Activated naive CD4-positive, alpha-beta T cell treated with Interleukin-2 at 50 U/mL for 16 hours (primary cell): ENCODE measurements around the gene TRIM27.
"Not testable (repeated sequence)": the region's sequence is repeated elsewhere in the genome, so short reads cannot be mapped to it uniquely, and the experiment has no call there.

Experiments used
- DNase-seq: peaks from one replicate; pipeline ENCODE4 v3.0.0-alpha.2; 2020

TRIM27 gene

DNA sequence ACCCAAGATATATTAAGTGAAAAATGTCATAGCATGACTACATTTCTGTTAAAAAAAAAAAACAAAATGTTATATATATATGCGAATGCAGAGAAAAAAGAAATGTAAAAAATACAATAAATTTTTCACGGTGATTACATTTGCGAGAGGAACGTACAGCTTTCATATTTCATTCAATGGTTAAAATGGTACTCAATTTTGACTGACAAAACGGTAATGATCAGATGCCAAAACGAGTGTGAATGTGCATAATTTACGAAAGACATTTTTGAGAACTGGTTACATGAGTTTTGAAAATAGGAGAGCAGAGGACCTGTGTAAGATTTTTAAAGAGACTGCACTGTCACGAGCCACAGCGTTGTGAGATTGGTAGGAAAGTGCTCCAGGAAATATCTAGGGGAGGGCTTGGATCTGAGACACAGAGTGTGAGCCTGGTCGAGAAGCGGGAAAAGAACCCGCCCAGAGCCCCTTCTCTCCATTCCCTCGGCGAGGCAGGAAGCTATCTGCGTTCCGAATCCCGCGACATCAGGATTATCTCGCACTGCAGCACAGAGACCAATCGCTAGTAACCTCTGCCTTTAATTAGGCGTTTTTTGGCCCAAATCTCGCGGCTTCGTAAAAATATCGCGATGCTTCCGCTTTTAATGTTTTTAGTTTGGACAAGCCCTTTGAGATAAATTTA is 28.5 kb downstream of the TRIM27 start:
- peak; percentile 89 for DNase-seq

DNA sequence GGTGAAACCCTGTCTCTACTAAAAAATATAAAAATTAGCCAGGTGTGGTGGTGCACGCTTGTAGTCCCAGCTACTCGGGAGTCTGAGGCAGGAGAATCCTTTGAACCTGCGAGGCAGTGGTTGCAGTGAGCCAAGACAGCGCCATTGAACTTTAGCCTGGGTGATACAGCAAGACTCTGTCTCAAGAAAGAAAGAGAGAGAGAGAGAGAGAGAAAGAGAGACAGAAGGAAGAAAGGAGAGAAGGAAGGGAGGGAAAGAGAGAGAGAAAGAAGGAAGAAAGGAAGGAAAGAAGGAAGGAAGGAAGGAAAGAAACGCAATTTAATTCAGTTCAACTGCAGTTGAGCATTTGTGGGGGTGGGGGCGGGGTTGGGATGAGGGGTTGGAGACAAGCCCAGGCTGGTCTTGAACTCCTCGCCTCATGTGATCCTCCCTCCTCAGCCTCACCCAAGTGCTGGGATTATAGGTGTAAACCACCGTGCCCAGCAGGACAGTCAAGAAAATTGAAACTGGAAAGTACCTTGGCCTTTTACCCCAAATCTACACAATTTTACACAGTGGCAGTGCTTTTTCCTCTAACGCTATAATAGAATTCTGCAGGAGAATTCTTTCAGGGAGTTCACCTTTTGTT is 30.5 kb downstream of the TRIM27 start:
- DNase-seq: no peak

DNA sequence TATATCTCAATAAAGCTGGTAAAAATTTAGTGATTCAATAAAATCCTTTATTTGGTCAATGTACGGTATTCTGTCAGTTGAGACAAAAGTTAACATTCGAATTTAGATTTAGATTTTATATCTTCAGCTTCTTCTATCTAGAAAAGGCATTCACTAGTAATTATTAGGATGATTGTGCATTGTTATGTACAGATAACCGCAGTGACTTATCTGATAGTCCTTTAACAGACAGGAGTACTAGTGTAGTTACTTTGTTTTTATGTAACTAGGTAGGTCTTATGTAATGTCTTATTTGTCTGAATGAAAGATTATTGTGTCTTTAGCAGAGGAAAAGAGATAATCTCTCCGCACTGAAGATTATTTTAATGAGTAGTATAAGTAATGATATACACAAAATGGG is 31.3 kb downstream of the TRIM27 start:
- no peak for DNase-seq

DNA sequence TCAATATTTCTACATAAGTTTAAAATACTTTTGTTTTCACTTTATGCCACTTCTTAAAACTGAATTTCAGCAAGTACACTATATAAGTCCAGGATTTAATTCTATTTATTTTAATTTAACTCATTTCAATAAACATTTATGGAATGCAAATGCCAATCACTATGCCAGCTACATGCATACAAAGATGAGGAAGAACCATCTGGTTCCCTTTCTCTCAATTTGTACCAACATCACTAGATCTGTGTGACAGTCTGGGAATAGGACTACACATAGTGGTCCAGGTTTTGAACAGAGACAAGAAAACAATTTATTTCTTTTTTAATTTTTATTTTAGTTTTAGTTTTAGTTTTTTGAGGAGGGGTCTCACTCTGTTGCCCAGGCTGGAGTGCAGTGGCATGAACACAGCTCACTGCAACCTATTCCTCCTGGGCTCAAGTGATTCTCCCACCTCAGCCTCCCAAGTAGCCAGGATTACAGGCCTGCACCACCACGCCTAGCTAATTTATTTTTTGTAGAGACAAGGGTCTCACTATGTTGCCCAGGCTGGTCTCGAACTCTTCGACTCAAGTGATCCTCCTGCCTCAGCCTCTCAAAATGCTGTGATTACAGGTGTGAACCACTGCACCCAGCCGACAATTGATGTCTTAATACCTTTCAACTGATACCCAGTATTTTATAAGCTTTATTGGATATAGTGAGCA is 35.8 kb downstream of the TRIM27 start:
- DNase-seq: no peak

DNA sequence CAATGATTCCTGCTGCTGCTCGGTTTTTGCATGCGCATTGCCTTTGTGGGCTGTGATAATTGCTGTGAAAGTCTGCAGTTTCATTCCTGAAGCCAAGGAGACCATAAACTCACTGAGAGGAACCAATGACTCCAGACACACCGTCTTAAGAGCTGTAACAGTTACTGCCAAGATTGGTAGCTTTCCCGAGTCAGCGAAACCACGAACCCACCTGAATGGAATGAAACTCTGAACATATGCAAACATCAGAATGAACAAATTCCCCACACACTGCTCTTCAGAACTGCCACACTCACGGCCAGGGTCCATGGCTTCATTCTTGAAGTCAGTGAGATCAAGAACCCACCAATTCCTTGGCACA is 37.7 kb downstream of the TRIM27 start:
- no peak for DNase-seq

DNA sequence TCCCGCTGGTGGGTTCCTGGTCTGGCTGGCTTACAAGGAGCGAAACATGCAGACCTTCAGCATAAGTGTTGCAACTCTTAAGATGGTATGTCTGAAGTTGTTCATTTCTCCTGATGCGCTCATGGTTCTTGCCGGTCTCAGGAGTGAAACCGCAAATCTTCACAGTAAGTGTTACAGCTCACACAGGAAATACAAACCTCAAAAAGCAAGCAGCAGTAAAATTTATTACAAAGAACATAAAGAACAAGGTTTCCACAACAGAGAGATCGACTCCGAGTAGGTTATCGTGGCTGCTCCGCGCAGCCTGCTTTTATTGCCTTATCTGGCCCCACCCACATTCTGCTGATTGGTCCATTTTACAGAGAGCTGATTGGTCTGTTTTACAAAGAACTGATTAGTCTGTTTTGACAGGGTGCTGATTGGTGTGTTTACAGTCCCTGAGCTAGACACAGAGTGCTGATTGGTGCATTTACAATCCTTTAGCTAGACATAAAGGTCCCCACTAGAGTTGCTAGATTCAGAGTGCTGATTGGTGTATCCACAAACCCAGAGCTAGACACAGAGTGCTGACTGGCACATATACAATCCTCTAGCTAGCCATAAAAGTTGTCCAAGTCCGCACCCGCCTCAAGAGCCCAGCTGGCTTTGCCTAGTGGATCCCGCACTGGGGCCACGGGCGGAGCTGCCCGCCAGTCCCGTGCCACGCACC is 39.2 kb downstream of the TRIM27 start:
- peak; percentile 63 for DNase-seq

DNA sequence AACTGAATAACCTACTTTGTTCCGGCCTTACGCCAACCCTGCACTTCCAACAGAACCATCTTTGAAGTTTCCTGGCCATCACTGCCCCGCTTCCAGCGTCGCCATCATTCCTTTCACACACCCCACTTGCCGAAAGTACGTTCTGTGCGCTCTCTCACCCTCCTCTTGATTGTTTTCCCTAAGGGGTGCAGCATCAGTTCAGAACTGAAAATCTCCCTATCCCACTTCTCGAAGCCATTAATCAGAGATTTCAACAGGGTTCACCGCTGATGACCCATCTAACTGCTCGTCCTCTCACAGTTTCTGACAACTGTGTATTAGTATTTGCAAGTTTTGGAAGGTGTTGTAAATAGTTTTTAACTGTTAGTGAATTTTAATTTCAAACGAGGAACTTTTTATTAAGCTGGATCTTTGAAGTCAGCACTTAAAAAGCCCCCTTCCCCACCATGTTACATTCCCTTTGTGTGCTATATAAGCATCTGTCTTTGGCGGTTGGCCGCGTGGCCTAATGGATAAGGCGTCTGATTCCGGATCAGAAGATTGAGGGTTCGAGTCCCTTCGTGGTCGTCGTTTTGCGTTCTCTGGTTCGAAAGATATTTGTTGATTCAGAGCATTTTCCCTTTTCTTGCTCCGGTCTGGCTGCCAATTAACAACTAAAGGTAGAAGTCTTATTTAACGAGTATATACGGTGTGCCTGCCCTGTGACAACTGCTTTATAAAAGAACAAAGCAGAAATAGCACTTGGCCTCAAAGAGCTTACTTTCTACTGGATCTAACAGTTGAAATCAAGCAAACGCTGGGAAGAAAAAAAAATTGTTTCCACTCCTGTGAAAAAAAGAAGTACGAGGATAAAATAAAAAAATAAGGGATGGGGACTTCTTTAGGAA is 42.6 kb downstream of the TRIM27 start:
- peak; percentile 62 for DNase-seq

DNA sequence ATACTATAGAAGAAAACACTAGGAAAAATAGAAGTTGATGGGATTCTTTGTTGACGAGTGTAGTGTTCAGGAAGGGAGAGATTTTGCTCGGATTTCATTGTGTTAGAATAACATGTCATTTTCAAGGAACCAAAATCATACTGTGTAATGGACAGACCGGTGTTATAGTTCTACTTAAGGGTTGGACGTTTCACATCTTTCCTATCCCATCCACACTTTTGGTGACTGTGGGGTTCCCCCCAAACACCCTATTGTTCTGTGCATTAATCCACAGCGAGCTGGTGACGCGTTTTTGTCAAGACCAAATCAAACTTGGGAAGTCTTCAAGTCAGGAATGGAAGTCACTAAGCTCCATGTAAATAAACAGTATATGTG is 43.3 kb downstream of the TRIM27 start:
- DNase-seq: no peak

DNA sequence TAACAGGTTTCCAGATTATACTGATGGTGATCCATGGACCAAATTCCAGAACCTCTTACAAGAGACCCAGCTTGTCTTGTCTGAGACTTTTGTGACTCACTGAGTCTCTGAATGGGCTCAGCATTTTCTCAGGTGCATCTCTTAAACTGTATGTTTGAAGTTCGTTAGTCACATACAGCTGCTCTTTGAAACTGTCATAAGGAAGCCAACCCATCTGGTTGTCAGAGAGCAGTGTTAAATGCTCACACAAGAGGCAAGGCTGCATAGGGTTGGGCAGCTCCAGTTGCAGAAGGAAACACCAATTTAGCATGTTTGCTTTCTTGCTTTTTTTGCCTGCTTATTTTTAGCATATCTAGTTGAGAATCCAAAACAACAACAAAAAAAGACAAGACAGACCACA is 47.1 kb downstream of the TRIM27 start:
- DNase-seq: no peak

DNA sequence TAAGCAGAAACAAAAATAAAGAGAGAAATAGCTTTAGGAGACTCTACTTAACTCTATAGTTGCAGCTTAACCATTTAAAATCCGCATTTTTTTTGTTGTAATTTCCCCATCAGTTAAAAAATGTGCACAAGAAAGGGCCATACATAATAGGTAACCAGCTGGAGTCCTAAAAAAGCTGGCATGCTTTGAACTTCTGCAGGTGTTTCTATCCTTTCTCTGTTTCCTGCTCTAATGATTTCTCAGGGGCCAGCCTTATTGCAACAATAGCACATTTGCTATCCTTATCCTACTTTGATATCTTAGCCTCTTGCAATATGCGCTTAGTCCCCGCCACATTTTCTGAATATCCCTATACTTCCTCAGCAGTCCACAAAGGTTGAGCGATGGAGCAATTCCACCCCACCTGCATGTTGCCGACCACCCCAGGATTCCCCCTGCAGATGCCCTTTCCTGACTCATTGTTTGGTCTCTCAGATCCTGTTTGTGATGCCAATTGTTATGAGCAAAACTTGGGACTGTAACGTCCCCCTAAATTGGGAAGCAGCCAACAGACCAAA is 48.5 kb downstream of the TRIM27 start:
- no peak for DNase-seq

DNA sequence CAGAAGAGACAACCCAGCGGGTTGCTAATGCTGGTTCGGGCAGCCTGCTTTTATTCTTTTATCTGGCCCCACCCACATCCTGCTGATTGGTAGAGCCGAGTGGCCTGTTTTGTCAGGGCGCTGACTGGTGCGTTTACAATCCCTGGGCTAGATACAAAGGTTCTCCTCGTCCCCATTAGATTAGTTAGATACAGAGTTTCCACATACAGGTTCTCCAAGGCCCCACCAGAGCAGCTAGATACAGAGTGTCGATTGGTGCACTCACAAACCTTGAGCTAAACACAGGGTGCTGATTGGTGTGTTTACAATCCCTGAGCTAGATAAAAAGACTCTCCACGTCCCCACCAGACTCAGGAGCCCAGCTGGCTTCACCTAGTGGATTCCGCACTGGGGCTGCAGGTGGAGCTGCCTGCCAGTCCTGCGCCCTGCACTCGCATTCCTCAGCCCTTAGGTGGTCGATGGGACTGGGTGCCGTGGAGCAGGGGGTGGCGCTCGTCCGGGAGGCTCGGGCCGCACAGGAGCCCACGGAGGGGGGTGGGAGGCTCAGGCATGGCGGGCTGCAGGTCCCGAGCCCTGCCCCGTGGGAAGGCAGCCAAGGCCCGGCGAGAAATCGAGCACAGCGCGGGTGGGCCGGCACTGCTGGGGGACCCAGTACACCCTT is 51.5 kb downstream of the TRIM27 start:
- not testable (repeated sequence) for DNase-seq

DNA sequence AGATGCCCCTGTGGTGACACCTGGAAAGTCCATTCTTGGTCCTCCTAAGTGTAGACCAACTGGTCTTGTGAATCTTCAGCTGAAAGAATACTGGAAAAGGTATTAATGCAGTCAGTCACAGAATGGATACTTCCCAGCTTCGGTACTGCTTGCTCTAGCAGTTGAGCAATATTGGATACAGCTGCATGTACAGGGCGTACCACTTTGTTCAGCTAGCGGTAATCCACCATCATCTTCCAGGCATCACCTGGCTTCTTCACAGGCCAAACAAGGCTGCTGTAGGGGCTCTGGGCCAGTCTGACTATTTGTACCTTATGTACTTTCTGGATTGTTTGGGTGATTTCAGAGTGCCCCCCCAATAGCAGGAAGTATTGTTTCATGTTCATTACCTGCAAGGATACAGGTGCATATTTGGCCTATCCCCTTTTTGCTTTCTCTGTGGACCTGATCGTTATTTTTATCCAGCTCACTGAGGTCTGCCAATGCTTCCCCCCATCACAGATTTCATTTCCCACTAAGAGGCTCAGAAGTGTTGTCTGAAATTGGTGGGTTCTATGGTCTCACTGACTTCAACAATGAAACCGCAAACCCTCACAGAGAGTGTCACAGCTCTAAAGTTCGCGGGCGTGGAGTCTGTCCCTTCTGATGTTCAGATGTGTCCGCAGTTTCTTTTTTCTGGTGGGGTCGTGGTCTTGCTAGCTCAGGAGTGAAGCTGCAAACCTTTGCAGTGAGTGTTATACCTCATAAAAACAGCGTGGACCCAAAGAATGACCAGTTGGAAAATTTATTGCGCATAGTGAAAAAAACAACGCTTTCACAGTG is 52.2 kb downstream of the TRIM27 start:
- no peak for DNase-seq

DNA sequence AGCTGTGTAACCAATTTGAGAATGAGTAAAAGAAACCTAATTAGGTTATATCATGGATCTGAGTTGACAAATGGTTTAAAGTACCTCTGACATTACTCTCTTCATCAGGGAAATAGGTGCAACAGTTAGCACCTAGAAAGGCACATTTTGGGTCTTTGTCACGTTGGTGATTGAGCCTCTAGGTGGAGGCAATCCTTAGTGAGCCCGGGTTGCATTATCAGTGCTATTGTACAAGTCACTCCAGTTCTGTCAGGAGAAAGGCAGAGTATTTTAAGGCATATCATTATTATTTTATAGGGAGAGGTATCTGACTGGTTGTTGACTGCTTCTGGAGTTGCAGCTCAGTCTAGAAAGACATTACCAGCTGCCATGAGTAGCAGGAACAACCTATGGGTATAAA is 54.9 kb downstream of the TRIM27 start:
- no peak for DNase-seq

DNA sequence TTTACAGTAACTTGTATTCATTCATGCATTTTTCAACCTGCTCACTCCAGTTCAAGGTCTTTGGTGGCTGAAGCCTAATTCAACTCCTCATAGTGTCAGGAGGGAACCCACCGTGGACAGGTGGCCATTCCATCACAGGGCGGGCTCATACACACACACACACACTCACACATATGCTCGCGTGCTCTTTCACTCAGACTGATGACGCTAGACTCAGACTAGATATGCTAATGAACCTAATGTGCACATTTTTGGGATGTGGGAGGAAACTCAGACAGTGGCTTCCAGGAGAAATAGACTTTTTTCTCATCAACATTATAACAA is 56.7 kb downstream of the TRIM27 start:
- DNase-seq: no peak

DNA sequence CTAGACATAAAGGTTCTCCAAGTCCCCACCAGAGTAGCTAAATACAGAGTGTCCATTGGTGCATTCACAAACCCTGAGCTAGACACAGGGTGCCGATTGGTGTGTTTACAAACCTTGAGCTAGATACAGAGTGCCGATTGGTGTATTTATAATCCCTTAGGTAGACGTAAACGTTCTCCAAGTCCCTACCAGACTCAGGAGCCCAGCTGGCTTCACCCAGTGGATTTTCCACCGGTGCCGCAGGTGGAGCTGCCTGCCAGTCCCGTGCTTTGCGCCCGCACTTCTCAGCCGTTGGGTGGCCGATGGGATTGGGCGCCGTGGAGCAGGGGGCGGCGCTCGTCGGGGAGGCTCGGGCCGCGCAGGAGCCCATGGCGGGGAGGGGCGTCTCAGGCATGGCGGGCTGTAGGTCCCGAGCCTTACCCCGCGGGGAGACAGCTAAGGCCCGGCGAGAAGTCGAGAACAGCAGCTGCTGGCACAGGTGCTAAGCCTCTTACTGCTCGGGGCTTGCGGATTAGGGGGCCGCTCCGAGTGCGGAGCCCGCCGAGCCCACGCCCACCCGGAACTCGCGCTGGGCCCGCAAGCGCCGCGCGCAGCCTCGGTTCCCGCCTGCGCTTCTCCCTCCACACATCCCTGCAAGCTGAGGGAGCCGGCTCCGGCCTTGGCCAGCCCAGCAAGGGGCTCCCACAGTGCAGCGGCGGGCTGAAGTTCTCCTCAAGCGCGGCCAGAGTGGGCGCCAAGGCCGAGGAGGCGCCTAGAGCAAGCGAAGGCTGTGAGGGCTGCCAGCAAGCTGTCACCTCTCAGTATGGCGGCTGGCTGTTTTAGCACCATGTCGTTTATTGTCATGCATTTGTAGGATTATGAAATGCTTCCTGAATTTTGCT is 57.3 kb downstream of the TRIM27 start:
- DNase-seq: peak; percentile 79

DNA sequence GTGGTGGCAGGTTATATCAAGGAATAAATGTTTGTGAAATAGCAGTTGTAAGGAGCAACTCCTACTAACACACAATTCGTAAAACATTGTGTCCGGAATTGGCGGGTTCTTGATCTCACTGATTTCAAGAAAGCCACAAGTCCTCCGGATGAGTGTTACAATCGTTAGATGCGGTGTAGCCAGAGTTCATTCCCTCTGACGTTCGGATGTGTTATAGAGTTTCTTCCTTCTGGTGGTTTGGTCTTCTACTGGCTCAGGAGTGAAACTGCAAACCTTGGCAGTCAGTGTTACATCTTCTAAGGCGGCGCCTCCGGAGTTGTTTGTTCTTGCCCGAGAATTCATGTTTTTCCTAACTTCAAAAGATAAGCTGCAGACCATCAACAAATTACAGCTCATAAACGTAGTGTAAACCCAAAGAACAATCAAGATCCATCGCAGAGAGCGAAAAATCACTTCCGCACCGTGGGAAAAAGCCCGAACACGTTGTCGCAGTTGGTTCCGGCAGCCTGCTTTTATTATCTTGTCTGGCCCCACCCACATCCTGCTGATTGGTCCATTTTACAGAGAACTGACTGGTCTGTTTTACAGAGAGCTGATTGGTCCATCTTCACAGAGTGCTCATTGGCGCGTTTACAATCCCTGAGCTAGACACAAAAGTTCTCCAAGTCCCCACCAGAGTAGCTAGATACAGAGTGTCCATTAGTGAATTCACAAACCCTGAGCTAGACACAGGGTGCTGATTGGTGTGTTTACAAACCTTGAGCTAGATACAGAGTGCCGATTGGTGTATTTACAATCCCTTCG is 58.2 kb downstream of the TRIM27 start:
- peak; percentile 53 for DNase-seq

DNA sequence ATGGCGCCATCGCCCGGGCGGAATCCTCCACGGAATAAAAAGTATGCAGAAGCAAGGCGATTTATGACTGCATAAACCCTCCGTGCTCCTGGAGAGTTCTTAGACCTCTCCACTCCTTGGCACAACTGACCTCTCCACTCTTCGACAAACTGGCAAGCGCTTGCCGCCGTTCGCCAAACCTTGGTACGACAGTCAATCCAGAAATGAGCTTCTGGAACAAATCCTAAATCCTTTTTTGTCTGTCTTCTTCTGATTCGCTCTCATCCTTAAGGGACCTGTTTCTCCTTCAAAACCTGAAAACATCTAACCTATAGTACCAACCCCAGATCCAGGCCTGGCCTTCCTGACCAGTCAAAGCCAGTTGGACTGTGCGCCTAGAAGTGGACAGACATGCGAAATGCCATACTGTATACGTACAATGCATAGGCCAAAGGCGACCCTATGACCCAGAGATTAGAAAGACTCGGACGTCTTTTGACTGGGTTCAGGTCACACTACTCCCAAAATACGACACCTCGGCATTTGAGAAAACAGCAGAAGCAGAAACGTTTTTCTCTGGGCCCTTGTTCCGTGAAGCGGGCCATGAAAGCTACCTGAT is 59.4 kb downstream of the TRIM27 start:
- no peak for DNase-seq

DNA sequence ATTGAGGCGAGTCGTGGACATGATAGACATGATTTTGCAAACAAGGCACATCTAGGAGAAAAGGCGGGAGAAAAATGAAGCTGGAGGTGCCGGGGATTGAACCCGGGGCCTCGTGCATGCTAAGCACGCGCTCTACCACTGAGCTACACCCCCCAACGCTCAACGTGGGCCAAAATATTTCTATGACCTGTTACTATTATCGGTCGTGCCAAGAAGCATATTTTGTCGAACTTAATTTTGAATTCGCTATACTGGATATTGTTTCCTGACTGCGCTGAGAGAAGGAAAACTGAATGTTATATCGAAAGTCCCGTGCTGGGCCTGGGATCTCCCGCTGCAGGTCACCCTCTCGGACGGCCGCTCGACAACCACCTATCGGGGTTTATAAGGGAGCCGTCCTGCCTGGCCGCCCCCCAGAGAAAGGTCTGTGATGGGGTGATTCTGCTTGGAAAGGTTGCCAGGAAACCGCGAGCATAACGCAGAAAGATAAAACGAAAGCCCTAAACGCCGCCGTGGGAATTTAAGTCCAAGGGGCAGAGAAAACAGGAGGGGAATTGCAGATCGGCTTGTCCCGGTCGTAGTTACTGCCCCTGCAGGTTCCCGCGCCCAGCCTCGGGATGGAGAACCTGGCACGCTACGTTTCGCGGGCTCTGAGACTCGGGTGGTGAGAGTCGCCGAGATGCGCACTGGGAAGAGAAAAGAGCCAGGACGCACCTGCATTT is 60.0 kb downstream of the TRIM27 start:
- peak; percentile 85 for DNase-seq
